ENCODE data around the gene FBXW8.

DNA sequence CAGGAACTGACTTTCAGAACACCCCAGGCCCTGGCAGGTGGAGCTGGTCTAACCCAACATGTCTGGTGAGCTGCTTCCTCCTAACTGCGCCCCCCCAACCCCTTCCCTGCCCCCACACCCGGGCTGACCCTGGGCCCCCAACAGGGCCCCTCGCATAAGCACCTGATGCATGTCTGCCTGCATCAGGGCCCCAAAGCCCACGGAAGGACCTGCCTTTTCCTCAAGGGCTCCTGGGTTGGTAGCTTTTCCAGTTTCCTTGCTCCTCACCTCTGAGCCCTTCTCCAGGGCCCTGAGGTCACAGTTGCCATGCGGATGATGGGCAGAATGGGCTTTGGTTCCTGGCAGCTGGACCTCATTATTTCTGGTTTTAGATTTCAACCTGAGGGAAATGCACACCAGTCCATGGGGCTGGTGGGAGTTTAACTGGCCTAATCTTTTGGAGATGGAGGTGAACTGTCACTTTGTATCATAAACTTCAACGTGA is 170.0 kb downstream of the FBXW8 start:
- TF ChIP-seq, protein P1, sequence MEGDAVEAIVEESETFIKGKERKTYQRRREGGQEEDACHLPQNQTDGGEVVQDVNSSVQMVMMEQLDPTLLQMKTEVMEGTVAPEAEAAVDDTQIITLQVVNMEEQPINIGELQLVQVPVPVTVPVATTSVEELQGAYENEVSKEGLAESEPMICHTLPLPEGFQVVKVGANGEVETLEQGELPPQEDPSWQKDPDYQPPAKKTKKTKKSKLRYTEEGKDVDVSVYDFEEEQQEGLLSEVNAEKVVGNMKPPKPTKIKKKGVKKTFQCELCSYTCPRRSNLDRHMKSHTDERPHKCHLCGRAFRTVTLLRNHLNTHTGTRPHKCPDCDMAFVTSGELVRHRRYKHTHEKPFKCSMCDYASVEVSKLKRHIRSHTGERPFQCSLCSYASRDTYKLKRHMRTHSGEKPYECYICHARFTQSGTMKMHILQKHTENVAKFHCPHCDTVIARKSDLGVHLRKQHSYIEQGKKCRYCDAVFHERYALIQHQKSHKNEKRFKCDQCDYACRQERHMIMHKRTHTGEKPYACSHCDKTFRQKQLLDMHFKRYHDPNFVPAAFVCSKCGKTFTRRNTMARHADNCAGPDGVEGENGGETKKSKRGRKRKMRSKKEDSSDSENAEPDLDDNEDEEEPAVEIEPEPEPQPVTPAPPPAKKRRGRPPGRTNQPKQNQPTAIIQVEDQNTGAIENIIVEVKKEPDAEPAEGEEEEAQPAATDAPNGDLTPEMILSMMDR (IDR thresholded peaks at IDR 0.05; ENCODE audit: low read depth, low read length, missing input control), result no peak
- TF ChIP-seq GABPA (IDR thresholded peaks at IDR 0.05 in 1 of 2, conservative IDR thresholded peaks at IDR 0.05 in 1 of 2) (no peak), YY1 (IDR thresholded peaks at IDR 0.05) (no peak), TAF1 (conservative IDR thresholded peaks at IDR 0.05) (no peak), EGR1 (IDR thresholded peaks at IDR 0.05; ENCODE audit: low read depth in 2 of 2) (no peak), RAD21 (IDR thresholded peaks at IDR 0.05) (no peak), FOXA1 (IDR thresholded peaks at IDR 0.05) (no peak), SP1 (IDR thresholded peaks at IDR 0.05) (no peak), JUND (IDR thresholded peaks at IDR 0.05) (no peak)
- TF ChIP-seq, protein P2, sequence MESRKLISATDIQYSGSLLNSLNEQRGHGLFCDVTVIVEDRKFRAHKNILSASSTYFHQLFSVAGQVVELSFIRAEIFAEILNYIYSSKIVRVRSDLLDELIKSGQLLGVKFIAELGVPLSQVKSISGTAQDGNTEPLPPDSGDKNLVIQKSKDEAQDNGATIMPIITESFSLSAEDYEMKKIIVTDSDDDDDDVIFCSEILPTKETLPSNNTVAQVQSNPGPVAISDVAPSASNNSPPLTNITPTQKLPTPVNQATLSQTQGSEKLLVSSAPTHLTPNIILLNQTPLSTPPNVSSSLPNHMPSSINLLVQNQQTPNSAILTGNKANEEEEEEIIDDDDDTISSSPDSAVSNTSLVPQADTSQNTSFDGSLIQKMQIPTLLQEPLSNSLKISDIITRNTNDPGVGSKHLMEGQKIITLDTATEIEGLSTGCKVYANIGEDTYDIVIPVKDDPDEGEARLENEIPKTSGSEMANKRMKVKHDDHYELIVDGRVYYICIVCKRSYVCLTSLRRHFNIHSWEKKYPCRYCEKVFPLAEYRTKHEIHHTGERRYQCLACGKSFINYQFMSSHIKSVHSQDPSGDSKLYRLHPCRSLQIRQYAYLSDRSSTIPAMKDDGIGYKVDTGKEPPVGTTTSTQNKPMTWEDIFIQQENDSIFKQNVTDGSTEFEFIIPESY (IDR thresholded peaks at IDR 0.05), result no peak
- TF ChIP-seq, protein P3, sequence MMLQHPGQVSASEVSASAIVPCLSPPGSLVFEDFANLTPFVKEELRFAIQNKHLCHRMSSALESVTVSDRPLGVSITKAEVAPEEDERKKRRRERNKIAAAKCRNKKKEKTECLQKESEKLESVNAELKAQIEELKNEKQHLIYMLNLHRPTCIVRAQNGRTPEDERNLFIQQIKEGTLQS (IDR thresholded peaks at IDR 0.05), result no peak
- TF ChIP-seq, protein P4, sequence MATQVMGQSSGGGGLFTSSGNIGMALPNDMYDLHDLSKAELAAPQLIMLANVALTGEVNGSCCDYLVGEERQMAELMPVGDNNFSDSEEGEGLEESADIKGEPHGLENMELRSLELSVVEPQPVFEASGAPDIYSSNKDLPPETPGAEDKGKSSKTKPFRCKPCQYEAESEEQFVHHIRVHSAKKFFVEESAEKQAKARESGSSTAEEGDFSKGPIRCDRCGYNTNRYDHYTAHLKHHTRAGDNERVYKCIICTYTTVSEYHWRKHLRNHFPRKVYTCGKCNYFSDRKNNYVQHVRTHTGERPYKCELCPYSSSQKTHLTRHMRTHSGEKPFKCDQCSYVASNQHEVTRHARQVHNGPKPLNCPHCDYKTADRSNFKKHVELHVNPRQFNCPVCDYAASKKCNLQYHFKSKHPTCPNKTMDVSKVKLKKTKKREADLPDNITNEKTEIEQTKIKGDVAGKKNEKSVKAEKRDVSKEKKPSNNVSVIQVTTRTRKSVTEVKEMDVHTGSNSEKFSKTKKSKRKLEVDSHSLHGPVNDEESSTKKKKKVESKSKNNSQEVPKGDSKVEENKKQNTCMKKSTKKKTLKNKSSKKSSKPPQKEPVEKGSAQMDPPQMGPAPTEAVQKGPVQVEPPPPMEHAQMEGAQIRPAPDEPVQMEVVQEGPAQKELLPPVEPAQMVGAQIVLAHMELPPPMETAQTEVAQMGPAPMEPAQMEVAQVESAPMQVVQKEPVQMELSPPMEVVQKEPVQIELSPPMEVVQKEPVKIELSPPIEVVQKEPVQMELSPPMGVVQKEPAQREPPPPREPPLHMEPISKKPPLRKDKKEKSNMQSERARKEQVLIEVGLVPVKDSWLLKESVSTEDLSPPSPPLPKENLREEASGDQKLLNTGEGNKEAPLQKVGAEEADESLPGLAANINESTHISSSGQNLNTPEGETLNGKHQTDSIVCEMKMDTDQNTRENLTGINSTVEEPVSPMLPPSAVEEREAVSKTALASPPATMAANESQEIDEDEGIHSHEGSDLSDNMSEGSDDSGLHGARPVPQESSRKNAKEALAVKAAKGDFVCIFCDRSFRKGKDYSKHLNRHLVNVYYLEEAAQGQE (IDR thresholded peaks at IDR 0.05), result no peak
- TF ChIP-seq, protein P5, sequence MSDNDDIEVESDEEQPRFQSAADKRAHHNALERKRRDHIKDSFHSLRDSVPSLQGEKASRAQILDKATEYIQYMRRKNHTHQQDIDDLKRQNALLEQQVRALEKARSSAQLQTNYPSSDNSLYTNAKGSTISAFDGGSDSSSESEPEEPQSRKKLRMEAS (IDR thresholded peaks at IDR 0.05), result no peak

Measured in liver (tissue), 3 donors.